HepG2 (cell line): ENCODE data around the gene GATB. TPM values are rescaled to one million over a fixed set of nuclear protein-coding genes. Genes with fewer than 3 reads are reported as not detected.

Experiments
- ARNT2 ChIP-seq: sonication (generic); formaldehyde crosslinking; IDR thresholded peaks from 2 replicates; pipeline ENCODE4 v1.8.0; 2022; ENCODE audit warnings: mild to moderate bottlenecking, low read depth, missing genetic modification reagents, moderate library complexity
- MAFK ChIP-seq, 2 experiments: IDR thresholded peaks in 1 of 2; conservative IDR thresholded peaks in 1 of 2; 2 replicates each; pipeline ENCODE4 v1.6.1; 2011; ENCODE audit warnings: improper control_type of control experiment in 2 of 2, low read length in 2 of 2
- NR2F6 ChIP-seq, 2 experiments: IDR thresholded peaks; 2 replicates each; pipeline ENCODE4 v1.6.1; 2016; ENCODE audit warnings: antibody characterized with exemption in 1 of 2, mild to moderate bottlenecking in 1 of 2
- SMARCE1 ChIP-seq: fragments of 450-650 bp; IDR thresholded peaks from 2 replicates; pipeline ENCODE4 v1.6.1; 2017; ENCODE audit warnings: borderline replicate concordance
- ZNF766 ChIP-seq: sonication (generic); formaldehyde crosslinking; IDR thresholded peaks from 2 replicates; pipeline ENCODE4 v1.5.0; 2020; ENCODE audit warnings: missing genetic modification reagents, borderline replicate concordance
- ZNF841 ChIP-seq: sonication (generic); formaldehyde crosslinking; IDR thresholded peaks from 2 replicates; pipeline ENCODE4 v1.8.1; 2023; ENCODE audit warnings: missing genetic modification reagents, borderline replicate concordance
- polyA plus RNA-seq, 8 experiments: library from polyadenylated mRNA; depleted of rRNA in 3 of 8; stranded (reverse) in 7 of 8; unstranded in 1 of 8; fragments of >200 nt; fragmentation: Illumina TruSeq in 4 of 8; extraction: Trizol in 4 of 8; gene quantifications; 2 replicates each; pipeline versions ENCODE4 v1.2.1 to v1.2.3, GENCODE V29; 2011 to 2016; ENCODE audit warnings: low read depth in 4 of 8, missing spikeins in 1 of 8, mixed read lengths in 1 of 8; ENCODE audit not compliant: insufficient read depth in 1 of 8
- total RNA-seq, 5 experiments: library from RNA; depleted of rRNA; stranded (reverse); fragments of >200 nt; fragmentation: Illumina TruSeq; extraction: Trizol; gene quantifications; 2 replicates each; pipeline ENCODE4 v1.2.3, GENCODE V29; 2016; ENCODE audit warnings: low read depth in 1 of 5
- TF ChIP-seq, protein P1 (sequence below): sonication (generic); formaldehyde crosslinking; IDR thresholded peaks from 2 replicates; pipeline ENCODE4 v1.4.0; 2020; ENCODE audit warnings: missing genetic modification reagents
- TF ChIP-seq, protein P2 (sequence below): sonication (generic); formaldehyde crosslinking; IDR thresholded peaks from 2 replicates; pipeline ENCODE4 v1.4.0; 2020; ENCODE audit warnings: missing genetic modification reagents, low read depth, mild to moderate bottlenecking, borderline replicate concordance
- TF ChIP-seq, protein P3 (sequence below): sonication (generic); formaldehyde crosslinking; IDR thresholded peaks from 2 replicates; pipeline ENCODE4 v1.5.1; 2020; ENCODE audit warnings: missing genetic modification reagents, mild to moderate bottlenecking, borderline replicate concordance
- TF ChIP-seq, protein P4 (sequence below): IDR thresholded peaks from 2 replicates; pipeline ENCODE4 v1.6.1; 2016; ENCODE audit warnings: missing compliant biosample characterization, missing genetic modification reagents, borderline replicate concordance
- TF ChIP-seq, protein P5 (sequence below): IDR thresholded peaks from 2 replicates; pipeline ENCODE4 v1.6.1; 2016
- TF ChIP-seq, protein P6 (sequence below): sonication (generic); formaldehyde crosslinking; IDR thresholded peaks from 2 replicates; pipeline ENCODE4 v1.5.0; 2020; ENCODE audit warnings: missing genetic modification reagents

Gene GATB
- total and polyA plus RNA-seq, 2 of the 13 experiments (the other 11 are each of a cell fraction or from before 2014, with no cell fraction given): 32.3 to 32.4 TPM

DNA sequence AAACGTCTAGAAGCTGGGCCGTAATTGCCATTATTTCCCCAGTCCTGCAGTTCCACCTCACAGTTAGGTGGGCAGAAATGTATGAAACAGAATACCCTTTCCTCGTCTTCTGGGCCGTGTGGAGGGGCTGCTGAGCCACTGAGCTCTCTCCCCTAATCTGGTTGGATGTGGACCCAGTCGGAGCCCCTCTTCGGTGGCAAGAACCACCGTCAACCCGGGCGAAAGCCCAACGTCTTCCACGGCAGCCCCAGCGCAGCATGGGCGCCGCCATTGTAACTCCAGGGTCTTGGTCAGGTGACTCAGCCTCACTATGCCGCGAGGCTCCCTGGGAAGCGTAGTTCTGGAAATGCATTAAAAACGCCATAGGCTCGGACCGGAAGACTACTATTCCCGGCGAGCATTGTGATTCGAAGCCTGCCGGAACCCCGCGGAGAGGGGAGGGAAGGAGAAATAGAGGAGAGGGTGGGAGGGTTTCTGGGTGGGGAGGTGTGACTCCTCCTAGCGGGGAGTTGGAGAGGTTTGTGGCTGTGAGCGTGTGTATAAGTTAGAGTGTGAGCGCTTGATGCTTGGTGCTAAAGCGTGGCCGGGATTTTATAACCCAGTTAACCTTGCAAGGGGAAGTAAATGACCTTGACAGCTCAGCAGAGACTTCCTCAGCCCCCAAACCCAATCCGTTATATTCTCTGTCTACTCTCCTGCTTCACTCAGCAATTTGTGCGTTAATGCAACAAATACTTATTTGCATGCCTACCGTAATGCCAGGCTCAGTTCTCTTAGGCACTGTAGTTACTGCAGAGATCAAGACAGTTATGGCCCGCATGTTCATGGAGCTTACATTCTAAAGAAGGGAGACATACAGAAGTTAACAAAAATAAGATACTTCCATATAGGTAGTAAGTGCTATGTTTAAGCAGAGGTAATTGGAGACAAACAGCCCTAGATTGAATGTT, at the start of gene GATB (continued):
- TF ChIP-seq, protein P1, sequence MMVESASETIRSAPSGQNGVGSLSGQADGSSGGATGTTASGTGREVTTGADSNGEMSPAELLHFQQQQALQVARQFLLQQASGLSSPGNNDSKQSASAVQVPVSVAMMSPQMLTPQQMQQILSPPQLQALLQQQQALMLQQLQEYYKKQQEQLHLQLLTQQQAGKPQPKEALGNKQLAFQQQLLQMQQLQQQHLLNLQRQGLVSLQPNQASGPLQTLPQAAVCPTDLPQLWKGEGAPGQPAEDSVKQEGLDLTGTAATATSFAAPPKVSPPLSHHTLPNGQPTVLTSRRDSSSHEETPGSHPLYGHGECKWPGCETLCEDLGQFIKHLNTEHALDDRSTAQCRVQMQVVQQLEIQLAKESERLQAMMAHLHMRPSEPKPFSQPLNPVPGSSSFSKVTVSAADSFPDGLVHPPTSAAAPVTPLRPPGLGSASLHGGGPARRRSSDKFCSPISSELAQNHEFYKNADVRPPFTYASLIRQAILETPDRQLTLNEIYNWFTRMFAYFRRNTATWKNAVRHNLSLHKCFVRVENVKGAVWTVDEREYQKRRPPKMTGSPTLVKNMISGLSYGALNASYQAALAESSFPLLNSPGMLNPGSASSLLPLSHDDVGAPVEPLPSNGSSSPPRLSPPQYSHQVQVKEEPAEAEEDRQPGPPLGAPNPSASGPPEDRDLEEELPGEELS (CRISPR knock-in tag): 0 out of 2 replicates have a peak, but pooled peaks have one; percentile 14
- TF ChIP-seq SMARCE1 (no peak), ZNF841 (CRISPR knock-in tag) (no peak), ZNF766 (CRISPR knock-in tag) (no peak), NR2F6 (IDR thresholded peaks at IDR 0.05) (no peak), NR2F6 (CRISPR knock-in tag; IDR thresholded peaks at IDR 0.05) (peak; percentile 10; the same call in 1 of the 2 replicates), MAFK (conservative IDR thresholded peaks at IDR 0.05 in 1 of 2, IDR thresholded peaks at IDR 0.05 in 1 of 2; ENCODE audit: low read length in 2 of 2) (peak; percentile 3 to 23; a peak in 1 of 4 replicates), ARNT2 (CRISPR knock-in tag) (no peak)
- TF ChIP-seq, protein P2, sequence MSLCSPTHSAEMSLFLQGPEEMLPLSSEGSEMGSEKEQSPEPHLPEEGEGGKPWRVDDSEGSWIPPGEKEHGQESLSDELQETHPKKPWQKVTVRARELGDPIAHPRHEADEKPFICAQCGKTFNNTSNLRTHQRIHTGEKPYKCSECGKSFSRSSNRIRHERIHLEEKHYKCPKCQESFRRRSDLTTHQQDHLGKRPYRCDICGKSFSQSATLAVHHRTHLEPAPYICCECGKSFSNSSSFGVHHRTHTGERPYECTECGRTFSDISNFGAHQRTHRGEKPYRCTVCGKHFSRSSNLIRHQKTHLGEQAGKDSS (CRISPR knock-in tag): no peak
- TF ChIP-seq, protein P3, sequence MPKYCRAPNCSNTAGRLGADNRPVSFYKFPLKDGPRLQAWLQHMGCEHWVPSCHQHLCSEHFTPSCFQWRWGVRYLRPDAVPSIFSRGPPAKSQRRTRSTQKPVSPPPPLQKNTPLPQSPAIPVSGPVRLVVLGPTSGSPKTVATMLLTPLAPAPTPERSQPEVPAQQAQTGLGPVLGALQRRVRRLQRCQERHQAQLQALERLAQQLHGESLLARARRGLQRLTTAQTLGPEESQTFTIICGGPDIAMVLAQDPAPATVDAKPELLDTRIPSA: no peak
- TF ChIP-seq, protein P4, sequence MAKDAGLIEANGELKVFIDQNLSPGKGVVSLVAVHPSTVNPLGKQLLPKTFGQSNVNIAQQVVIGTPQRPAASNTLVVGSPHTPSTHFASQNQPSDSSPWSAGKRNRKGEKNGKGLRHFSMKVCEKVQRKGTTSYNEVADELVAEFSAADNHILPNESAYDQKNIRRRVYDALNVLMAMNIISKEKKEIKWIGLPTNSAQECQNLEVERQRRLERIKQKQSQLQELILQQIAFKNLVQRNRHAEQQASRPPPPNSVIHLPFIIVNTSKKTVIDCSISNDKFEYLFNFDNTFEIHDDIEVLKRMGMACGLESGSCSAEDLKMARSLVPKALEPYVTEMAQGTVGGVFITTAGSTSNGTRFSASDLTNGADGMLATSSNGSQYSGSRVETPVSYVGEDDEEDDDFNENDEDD (CRISPR knock-in tag): no peak; the same call in 1 of the 2 replicates
- TF ChIP-seq, protein P5, sequence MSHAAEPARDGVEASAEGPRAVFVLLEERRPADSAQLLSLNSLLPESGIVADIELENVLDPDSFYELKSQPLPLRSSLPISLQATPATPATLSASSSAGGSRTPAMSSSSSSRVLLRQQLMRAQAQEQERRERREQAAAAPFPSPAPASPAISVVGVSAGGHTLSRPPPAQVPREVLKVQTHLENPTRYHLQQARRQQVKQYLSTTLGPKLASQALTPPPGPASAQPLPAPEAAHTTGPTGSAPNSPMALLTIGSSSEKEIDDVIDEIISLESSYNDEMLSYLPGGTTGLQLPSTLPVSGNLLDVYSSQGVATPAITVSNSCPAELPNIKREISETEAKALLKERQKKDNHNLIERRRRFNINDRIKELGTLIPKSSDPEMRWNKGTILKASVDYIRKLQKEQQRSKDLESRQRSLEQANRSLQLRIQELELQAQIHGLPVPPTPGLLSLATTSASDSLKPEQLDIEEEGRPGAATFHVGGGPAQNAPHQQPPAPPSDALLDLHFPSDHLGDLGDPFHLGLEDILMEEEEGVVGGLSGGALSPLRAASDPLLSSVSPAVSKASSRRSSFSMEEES (CRISPR knock-in tag): peak; percentile 83
- TF ChIP-seq, protein P6, sequence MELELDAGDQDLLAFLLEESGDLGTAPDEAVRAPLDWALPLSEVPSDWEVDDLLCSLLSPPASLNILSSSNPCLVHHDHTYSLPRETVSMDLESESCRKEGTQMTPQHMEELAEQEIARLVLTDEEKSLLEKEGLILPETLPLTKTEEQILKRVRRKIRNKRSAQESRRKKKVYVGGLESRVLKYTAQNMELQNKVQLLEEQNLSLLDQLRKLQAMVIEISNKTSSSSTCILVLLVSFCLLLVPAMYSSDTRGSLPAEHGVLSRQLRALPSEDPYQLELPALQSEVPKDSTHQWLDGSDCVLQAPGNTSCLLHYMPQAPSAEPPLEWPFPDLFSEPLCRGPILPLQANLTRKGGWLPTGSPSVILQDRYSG (CRISPR knock-in tag): no peak
